ENCODE data around the gene TRDMT1.

Gene TRDMT1

DNA sequence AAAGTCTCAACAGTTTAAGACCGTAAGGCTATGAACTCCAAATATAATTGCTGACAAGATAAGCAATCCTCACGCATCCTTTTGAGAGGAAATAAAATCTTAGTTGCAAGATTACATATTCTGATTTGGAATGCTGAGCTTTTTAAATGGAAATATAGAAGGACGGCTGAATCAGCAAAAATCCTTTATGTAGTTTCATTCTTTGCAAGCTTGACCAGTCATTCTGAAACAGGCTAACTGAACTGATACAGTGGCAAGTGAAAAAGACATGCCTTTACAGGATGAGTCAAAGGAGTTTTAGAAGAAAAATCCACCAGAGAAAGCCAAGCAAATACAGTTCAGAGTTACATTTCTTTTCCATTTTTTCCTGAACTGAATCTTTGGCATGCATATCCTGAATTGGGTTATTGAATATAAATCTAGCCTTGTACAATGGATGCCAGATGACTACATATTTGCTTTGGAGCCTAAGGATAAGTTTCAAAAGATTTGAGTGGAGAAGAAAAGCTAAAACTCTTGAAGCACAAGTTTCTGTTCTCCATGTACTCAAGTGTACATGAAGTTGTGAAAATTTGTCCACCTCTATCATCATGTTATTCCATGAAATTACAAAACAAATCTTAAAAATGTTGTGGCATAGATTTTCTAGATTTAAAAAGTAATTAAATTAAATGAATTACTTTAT, 30.9 kb upstream of the TRDMT1 start:
- ChIA-PET CTCF (interaction anchor here (1.3 kb wide), 1 partner anchor 26 kb away, joined by 3 read pairs; no protein-coding TSS in a partner anchor), POLR2A (no interaction called here)
- peak; percentile 29 for DNase-seq (ENCODE audit: extremely low spot score)
- TF ChIP-seq CTCF (IDR thresholded peaks at IDR 0.05; ENCODE audit: control extremely low read depth, extremely low read depth, low read depth, missing control alignments): no peak

DNA sequence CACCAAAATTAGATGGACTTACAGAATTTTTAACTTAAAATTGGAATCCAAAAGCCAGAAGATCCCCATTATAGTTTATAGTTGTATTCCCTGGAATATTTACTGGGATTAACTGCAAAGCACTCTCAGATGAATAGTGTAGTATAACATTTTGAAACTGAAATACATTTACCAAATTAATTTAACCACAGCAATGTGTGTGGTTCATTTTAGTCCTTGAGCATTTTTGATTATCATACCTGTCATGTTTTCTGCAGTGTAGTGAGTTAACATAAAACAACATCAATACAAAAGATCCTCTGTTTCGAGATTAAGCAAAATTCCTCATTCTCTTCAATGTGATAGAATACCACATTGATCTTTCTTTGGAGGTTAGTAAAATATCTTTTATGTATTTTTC, 30.3 kb upstream of the TRDMT1 start:
- TF ChIP-seq CTCF (IDR thresholded peaks at IDR 0.05; ENCODE audit: control extremely low read depth, extremely low read depth, low read depth, missing control alignments): no peak
- DNase-seq (ENCODE audit: extremely low spot score): no peak
- POLR2A ChIA-PET: no interaction called here
- CTCF ChIA-PET: interaction anchor here (1.3 kb wide), 1 partner anchor 25 kb away, joined by 3 read pairs; no protein-coding TSS in a partner anchor

GRCh38 chr10:17229967-17230682, 28.7 kb upstream of the TRDMT1 start:
- TF ChIP-seq CTCF (IDR thresholded peaks at IDR 0.05; ENCODE audit: control extremely low read depth, extremely low read depth, low read depth, missing control alignments): no peak
- ChIA-PET POLR2A (no interaction called here), CTCF (interaction anchor here (0.9 to 2.4 kb wide), 11 partner anchors 9 to 400 kb away, joined by 3 to 8 read pairs (median 4); partner anchors contain the start of gene TRDMT1)
- peak; percentile 72 for DNase-seq (ENCODE audit: extremely low spot score)

DNA sequence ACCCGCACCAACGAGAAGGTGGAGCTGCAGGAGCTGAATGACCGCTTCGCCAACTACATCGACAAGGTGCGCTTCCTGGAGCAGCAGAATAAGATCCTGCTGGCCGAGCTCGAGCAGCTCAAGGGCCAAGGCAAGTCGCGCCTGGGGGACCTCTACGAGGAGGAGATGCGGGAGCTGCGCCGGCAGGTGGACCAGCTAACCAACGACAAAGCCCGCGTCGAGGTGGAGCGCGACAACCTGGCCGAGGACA, 28.2 kb upstream of the TRDMT1 start:
- ChIA-PET POLR2A (no interaction called here), CTCF (interaction anchor here (1.1 to 2.4 kb wide), 6 partner anchors 10 to 400 kb away, joined by 3 to 8 read pairs (median 4); partner anchors contain the start of gene TRDMT1)
- TF ChIP-seq CTCF (IDR thresholded peaks at IDR 0.05; ENCODE audit: control extremely low read depth, extremely low read depth, low read depth, missing control alignments): no peak
- no peak for DNase-seq (ENCODE audit: extremely low spot score)

- ChIA-PET CTCF (interaction anchor here (1.3 to 2.4 kb wide), 5 partner anchors 9 to 399 kb away, joined by 4 to 8 read pairs (median 6); partner anchors contain the start of gene TRDMT1), POLR2A (interaction anchor here (0.6 kb wide), 1 partner anchor 412 kb away, joined by 4 read pairs; the partner anchor contains the start of gene RSU1)
- peak; percentile 39 for DNase-seq (ENCODE audit: extremely low spot score)
- TF ChIP-seq CTCF (IDR thresholded peaks at IDR 0.05; ENCODE audit: control extremely low read depth, extremely low read depth, low read depth, missing control alignments): no peak
Observed at GRCh38 chr10:17229016-17229716, 27.7 kb upstream of the TRDMT1 start.

Data from GM10248 (cell line).